GM12878 (cell line): ENCODE measurements around the gene CXCL8. TPM values are rescaled to one million over a fixed set of nuclear protein-coding genes. Genes with fewer than 3 reads are reported as not detected.

Experiments used
- ATAC-seq: fragments of 200-7000 bp; cut with Tn5 transposase; 3 replicates; pipeline ENCODE4 v1.9.1; 2020; ENCODE audit warnings: mild to moderate bottlenecking, moderate library complexity
- BruUV-seq: library from RNA; stranded (reverse); fragments of 400-500 nt; replicated peaks from 2 replicates; lab custom pipeline; 2021; lab: Mats Ljungman, UMichigan
- CTCF ChIA-PET: fragments of 300-600 bp; sonication (Branson Sonifier 250); formaldehyde crosslinking; extraction: SDS; loops from one replicate; lab custom pipeline; 2021; ENCODE audit warnings: inconsistent platforms; lab: Yijun Ruan, JAX
- POLR2A ChIA-PET: fragments of 350-600 bp; formaldehyde crosslinking; extraction: SDS; loops from one replicate; lab custom pipeline; 2021; ENCODE audit warnings: inconsistent platforms; lab: Charles Lee
- RAD21 ChIA-PET: fragments of 300-600 bp; sonication (Branson Sonifier 250); formaldehyde crosslinking; loops from one replicate; lab custom pipeline; 2023; ENCODE audit warnings: antibody characterized with exemption; ENCODE audit not compliant: unreplicated experiment; lab: Charles Lee
- SMC1A ChIA-PET: fragments of 300-600 bp; sonication (Branson Sonifier 250); formaldehyde crosslinking; loops from one replicate; lab custom pipeline; 2023; ENCODE audit not compliant: unreplicated experiment, uncharacterized antibody; lab: Charles Lee
- DNase-seq: peaks from one replicate; pipeline ENCODE4 v3.0.0-alpha.2; 2011; ENCODE audit warnings: low read depth, low spot score
- FAIRE-seq: peaks from 3 replicates; lab custom pipeline; 2011; peaks lifted over from hg19 to GRCh38; lab: Jason Lieb, UNC
- H2AFZ ChIP-seq: 2 replicates; pipeline ENCODE4 v1.6.0; 2011; ENCODE audit warnings: low read depth, low read length, control low read depth; ENCODE audit not compliant: control insufficient read depth
- H3K27ac ChIP-seq: 2 replicates; pipeline ENCODE4 v1.5.1; 2011; ENCODE audit warnings: control low read depth; ENCODE audit not compliant: control insufficient read depth, insufficient read depth
- H3K27me3 ChIP-seq, 2 experiments: replicated peaks in 1 of 2; 2 replicates each; pipeline versions ENCODE4 v1.6.0 to v1.6.1; 2011; ENCODE audit warnings: low read length in 1 of 2; ENCODE audit not compliant: control insufficient read depth in 2 of 2, insufficient read depth in 2 of 2
- H3K36me3 ChIP-seq, 2 experiments: 2 replicates each; pipeline ENCODE4 v1.5.1; 2011; ENCODE audit warnings: low read length in 1 of 2; ENCODE audit not compliant: control insufficient read depth in 2 of 2, insufficient read depth in 2 of 2
- H3K4me1 ChIP-seq: 2 replicates; pipeline ENCODE4 v1.6.1; 2011; ENCODE audit warnings: mild to moderate bottlenecking, low read length, moderate library complexity, mixed read lengths; ENCODE audit not compliant: control insufficient read depth, insufficient read depth
- H3K4me2 ChIP-seq: 2 replicates; pipeline ENCODE4 v1.6.0; 2011; ENCODE audit warnings: control low read depth; ENCODE audit not compliant: control insufficient read depth, insufficient read depth
- H3K4me3 ChIP-seq: fragments of 200-600 bp; sonication (generic); 2 replicates; pipeline ENCODE4 v1.5.1; 2016
- H3K79me2 ChIP-seq: 2 replicates; pipeline ENCODE4 v1.6.0; 2011; ENCODE audit warnings: low read length; ENCODE audit not compliant: control insufficient read depth, insufficient read depth
- H3K9ac ChIP-seq: 2 replicates; pipeline ENCODE4 v1.8.0; 2011; ENCODE audit warnings: low read length, control low read depth, mixed read lengths; ENCODE audit not compliant: control insufficient read depth, insufficient read depth
- H3K9me3 ChIP-seq: replicated peaks from 3 replicates; pipeline ENCODE4 v1.5.1; 2011; ENCODE audit warnings: mild to moderate bottlenecking, low read length; ENCODE audit not compliant: control insufficient read depth, insufficient read depth
- H4K20me1 ChIP-seq: 2 replicates; pipeline ENCODE4 v1.6.0; 2011; ENCODE audit not compliant: control insufficient read depth, insufficient read depth
- BMI1 ChIP-seq: fragments of 450-650 bp; IDR thresholded peaks from 2 replicates; pipeline ENCODE4 v1.6.1; 2016; ENCODE audit warnings: mild to moderate bottlenecking, moderate library complexity, borderline replicate concordance
- BRCA1 ChIP-seq: IDR thresholded peaks from 2 replicates; pipeline ENCODE4 v1.6.1; 2011; ENCODE audit warnings: low read depth, low read length, improper control_type of control experiment
- CHD1 ChIP-seq: IDR thresholded peaks from 2 replicates; pipeline ENCODE4 v1.6.1; 2012; ENCODE audit warnings: low read depth, low read length, improper control_type of control experiment
- ESRRA ChIP-seq: IDR thresholded peaks from 2 replicates; pipeline ENCODE4 v1.6.1; 2012; ENCODE audit warnings: mild to moderate bottlenecking, low read length, improper control_type of control experiment
- ETV6 ChIP-seq, 2 experiments: fragments of 450-650 bp in 1 of 2; IDR thresholded peaks in 1 of 2; conservative IDR thresholded peaks in 1 of 2; 2 replicates each; pipeline ENCODE4 v1.6.1; 2014; ENCODE audit warnings: antibody characterized with exemption in 1 of 2, borderline replicate concordance in 1 of 2, low read depth in 1 of 2, mild to moderate bottlenecking in 1 of 2, moderate library complexity in 1 of 2
- IKZF2 ChIP-seq, 2 experiments: fragments of 450-650 bp; IDR thresholded peaks; 2 replicates each; pipeline ENCODE4 v1.6.1; 2017; ENCODE audit warnings: mild to moderate bottlenecking in 2 of 2, moderate library complexity in 2 of 2
- KLF5 ChIP-seq: fragments of 450-650 bp; IDR thresholded peaks from 2 replicates; pipeline ENCODE4 v1.6.1; 2014; ENCODE audit warnings: mild to moderate bottlenecking; ENCODE audit not compliant: partially characterized antibody
- POLR2AphosphoS5 ChIP-seq: IDR thresholded peaks from 2 replicates; pipeline ENCODE4 v1.6.1; 2011; ENCODE audit warnings: mild to moderate bottlenecking, low read length, inconsistent platforms
- RCOR1 ChIP-seq: conservative IDR thresholded peaks from 2 replicates; pipeline ENCODE4 v1.6.1; 2012; ENCODE audit warnings: low read depth, low read length, improper control_type of control experiment
- SREBF1 ChIP-seq: IDR thresholded peaks from 2 replicates; pipeline ENCODE4 v1.6.1; 2012; ENCODE audit warnings: mild to moderate bottlenecking, low read length
- STAT3 ChIP-seq: IDR thresholded peaks from 2 replicates; pipeline ENCODE4 v1.6.1; 2011; ENCODE audit warnings: low read depth, low read length, improper control_type of control experiment
- WGBS: methylation state at CpG from one replicate; pipeline ENCODE4 v1.1.6; 2016; ENCODE audit warnings: low lambda C conversion rate; ENCODE audit not compliant: insufficient replicate concordance, insufficient coverage; ENCODE audit errors: missing lambda C conversion rate; 5-methylcytosine and 5-hydroxymethylcytosine counted together
- in situ Hi-C: fragments of 300-500 bp; cut with MboI; formaldehyde crosslinking; loops from 9 replicates; pipeline ENCODE4 v1.14.3; 2018; ENCODE audit warnings: mixed read lengths
- intact Hi-C: fragments of 100-400 bp; cut with micrococcal nuclease; formaldehyde crosslinking; loops from one replicate; pipeline ENCODE4 v1.14.2; 2022; ENCODE audit not compliant: unreplicated experiment
- polyA plus RNA-seq, 11 experiments: library from polyadenylated mRNA; depleted of rRNA in 4 of 11; unstranded in 6 of 11; stranded (reverse) in 5 of 11; fragments of >200 nt; fragmentation: Nextera tagmentation in 4 of 11; fragmentation: Illumina TruSeq in 1 of 11; extraction: Ambion mirVana in 4 of 11; extraction: Trizol in 1 of 11; gene quantifications; 1 replicate in 1 of 11; 2 replicates in 10 of 11; pipeline versions ENCODE4 v1.2.1 to v1.2.3, GENCODE V29; 2011 to 2016; ENCODE audit warnings: inconsistent platforms in 2 of 11, missing spikeins in 2 of 11, low read depth in 1 of 11
- total RNA-seq, 4 experiments: library from RNA; depleted of rRNA in 3 of 4; stranded (reverse); fragments of >200 nt in 3 of 4; fragmentation: Illumina TruSeq in 1 of 4; extraction: Trizol in 1 of 4; gene quantifications; 2 replicates each; pipeline versions ENCODE4 v1.2.1 to v1.2.3, GENCODE V29; 2013 to 2021
- TF ChIP-seq, protein P1 (sequence below): IDR thresholded peaks from 2 replicates; pipeline ENCODE4 v1.6.1; 2011; ENCODE audit warnings: borderline replicate concordance, low read depth, mild to moderate bottlenecking, moderate library complexity, low read length; ENCODE audit not compliant: insufficient read depth, poor library complexity, severe bottlenecking
- TF ChIP-seq, protein P2 (sequence below): fragments of 450-650 bp; IDR thresholded peaks from 2 replicates; pipeline ENCODE4 v1.6.1; 2018; ENCODE audit warnings: mild to moderate bottlenecking, low read depth, moderate library complexity; ENCODE audit not compliant: partially characterized antibody
- TF ChIP-seq, protein P3 (sequence below): IDR thresholded peaks from 2 replicates; pipeline ENCODE4 v1.6.1; 2012; ENCODE audit warnings: improper control_type of control experiment, low read depth, low read length; ENCODE audit not compliant: insufficient replicate concordance

Gene CXCL8
- total and polyA plus RNA-seq, 10 of the 15 experiments (the other 5 are each of a cell fraction or from before 2014, with no cell fraction given), result 0.09 to 0.36 (median 0.19) TPM; not detected in 1

DNA sequence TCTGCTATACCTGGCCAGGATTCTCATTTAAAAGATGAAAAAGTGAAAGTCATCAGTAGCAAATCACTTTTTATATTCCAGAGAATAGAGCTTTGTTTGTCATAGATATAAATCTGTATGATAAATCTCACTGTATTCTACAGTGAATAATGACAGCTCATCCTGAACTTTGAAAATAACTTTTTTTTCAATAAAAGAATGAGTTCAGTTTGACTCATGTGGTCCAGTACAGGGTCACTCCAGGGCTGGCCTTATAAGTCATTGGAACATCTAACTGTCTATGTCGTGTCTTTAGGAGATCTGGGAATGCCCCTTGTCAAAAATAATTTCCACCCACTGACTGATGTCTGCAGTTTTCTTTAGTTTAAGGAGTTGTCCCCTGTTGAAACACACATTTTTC is 18.5 kb upstream of the CXCL8 start (continued):
- TF ChIP-seq, protein P1, sequence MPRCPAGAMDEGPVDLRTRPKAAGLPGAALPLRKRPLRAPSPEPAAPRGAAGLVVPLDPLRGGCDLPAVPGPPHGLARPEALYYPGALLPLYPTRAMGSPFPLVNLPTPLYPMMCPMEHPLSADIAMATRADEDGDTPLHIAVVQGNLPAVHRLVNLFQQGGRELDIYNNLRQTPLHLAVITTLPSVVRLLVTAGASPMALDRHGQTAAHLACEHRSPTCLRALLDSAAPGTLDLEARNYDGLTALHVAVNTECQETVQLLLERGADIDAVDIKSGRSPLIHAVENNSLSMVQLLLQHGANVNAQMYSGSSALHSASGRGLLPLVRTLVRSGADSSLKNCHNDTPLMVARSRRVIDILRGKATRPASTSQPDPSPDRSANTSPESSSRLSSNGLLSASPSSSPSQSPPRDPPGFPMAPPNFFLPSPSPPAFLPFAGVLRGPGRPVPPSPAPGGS, result no peak
- TF ChIP-seq, protein P2, sequence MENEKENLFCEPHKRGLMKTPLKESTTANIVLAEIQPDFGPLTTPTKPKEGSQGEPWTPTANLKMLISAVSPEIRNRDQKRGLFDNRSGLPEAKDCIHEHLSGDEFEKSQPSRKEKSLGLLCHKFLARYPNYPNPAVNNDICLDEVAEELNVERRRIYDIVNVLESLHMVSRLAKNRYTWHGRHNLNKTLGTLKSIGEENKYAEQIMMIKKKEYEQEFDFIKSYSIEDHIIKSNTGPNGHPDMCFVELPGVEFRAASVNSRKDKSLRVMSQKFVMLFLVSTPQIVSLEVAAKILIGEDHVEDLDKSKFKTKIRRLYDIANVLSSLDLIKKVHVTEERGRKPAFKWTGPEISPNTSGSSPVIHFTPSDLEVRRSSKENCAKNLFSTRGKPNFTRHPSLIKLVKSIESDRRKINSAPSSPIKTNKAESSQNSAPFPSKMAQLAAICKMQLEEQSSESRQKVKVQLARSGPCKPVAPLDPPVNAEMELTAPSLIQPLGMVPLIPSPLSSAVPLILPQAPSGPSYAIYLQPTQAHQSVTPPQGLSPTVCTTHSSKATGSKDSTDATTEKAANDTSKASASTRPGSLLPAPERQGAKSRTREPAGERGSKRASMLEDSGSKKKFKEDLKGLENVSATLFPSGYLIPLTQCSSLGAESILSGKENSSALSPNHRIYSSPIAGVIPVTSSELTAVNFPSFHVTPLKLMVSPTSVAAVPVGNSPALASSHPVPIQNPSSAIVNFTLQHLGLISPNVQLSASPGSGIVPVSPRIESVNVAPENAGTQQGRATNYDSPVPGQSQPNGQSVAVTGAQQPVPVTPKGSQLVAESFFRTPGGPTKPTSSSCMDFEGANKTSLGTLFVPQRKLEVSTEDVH, result no peak
- TF ChIP-seq ETV6 (conservative IDR thresholded peaks at IDR 0.05 in 1 of 2, IDR thresholded peaks at IDR 0.05 in 1 of 2; ENCODE audit: borderline replicate concordance in 1 of 2, low read depth in 1 of 2), result no peak

DNA sequence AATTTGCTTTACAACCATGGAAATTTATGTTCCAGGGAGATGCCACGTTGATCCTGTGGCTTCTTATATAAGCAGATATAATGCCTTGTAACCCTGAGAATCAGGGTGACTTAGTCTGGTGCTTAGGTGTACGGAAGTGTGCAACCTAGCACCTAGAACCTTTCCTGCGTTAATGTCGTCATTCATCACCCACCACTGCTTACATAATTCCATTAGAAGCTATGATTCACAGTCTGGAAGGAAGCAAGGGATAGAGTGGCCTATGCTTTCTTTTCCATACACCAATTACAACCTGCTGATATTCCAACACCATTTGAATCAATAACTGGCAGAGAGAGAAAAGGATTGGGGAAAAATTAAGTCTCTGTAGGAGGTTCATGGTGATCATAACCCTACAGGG is 17.3 kb upstream of the CXCL8 start:
- ChIA-PET CTCF (no interaction called here), POLR2A (no interaction called here), SMC1A (no interaction called here), RAD21 (no interaction called here)
- intact Hi-C loops, result no loop called here
- no peak overlapping the region for H3K9ac ChIP-seq
- no peak overlapping the region for H3K27ac ChIP-seq
- in situ Hi-C loops, result no loop called here
- no peak for ATAC-seq
- peaks cover 17% of the 10 kb centered on the region for H3K4me1 ChIP-seq
- H3K27me3 ChIP-seq, result no peaks in the 10 kb centered on the region
- DNase-seq, result no peak
- no peaks in the 10 kb centered on the region; the same call in 2 of the 3 replicates for H3K9me3 ChIP-seq
- FAIRE-seq, result no peak
- H4K20me1 ChIP-seq, result no peaks in the 10 kb centered on the region
- no peak overlapping the region for H3K4me3 ChIP-seq
- no peak overlapping the region for H2AFZ ChIP-seq
- no peaks in the 10 kb centered on the region for H3K79me2 ChIP-seq
- WGBS, result 45% methylated on average over 4 of the region's 4 CpGs
- no TSS peak for BruUV-seq
- H3K4me2 ChIP-seq, result no peak overlapping the region
- no peaks in the 10 kb centered on the region for H3K36me3 ChIP-seq
- TF ChIP-seq RCOR1, result no peak
- TF ChIP-seq POLR2AphosphoS5, result no peak
- no peak for TF ChIP-seq CHD1
- no peak for TF ChIP-seq KLF5
- TF ChIP-seq ESRRA, result no peak
- no peak for TF ChIP-seq BRCA1
- no peak for TF ChIP-seq STAT3
- no peak for TF ChIP-seq BMI1
- TF ChIP-seq, protein P3, sequence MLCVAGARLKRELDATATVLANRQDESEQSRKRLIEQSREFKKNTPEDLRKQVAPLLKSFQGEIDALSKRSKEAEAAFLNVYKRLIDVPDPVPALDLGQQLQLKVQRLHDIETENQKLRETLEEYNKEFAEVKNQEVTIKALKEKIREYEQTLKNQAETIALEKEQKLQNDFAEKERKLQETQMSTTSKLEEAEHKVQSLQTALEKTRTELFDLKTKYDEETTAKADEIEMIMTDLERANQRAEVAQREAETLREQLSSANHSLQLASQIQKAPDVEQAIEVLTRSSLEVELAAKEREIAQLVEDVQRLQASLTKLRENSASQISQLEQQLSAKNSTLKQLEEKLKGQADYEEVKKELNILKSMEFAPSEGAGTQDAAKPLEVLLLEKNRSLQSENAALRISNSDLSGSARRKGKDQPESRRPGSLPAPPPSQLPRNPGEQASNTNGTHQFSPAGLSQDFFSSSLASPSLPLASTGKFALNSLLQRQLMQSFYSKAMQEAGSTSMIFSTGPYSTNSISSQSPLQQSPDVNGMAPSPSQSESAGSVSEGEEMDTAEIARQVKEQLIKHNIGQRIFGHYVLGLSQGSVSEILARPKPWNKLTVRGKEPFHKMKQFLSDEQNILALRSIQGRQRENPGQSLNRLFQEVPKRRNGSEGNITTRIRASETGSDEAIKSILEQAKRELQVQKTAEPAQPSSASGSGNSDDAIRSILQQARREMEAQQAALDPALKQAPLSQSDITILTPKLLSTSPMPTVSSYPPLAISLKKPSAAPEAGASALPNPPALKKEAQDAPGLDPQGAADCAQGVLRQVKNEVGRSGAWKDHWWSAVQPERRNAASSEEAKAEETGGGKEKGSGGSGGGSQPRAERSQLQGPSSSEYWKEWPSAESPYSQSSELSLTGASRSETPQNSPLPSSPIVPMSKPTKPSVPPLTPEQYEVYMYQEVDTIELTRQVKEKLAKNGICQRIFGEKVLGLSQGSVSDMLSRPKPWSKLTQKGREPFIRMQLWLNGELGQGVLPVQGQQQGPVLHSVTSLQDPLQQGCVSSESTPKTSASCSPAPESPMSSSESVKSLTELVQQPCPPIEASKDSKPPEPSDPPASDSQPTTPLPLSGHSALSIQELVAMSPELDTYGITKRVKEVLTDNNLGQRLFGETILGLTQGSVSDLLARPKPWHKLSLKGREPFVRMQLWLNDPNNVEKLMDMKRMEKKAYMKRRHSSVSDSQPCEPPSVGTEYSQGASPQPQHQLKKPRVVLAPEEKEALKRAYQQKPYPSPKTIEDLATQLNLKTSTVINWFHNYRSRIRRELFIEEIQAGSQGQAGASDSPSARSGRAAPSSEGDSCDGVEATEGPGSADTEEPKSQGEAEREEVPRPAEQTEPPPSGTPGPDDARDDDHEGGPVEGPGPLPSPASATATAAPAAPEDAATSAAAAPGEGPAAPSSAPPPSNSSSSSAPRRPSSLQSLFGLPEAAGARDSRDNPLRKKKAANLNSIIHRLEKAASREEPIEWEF, result no peak
- TF ChIP-seq SREBF1, result no peak
- TF ChIP-seq IKZF2 (IDR thresholded peaks at IDR 0.05), result no peak
